Osteocyte (in vitro differentiated cells): ENCODE data around the gene SS18. TPM values are rescaled to one million over a fixed set of nuclear protein-coding genes. Genes with fewer than 3 reads are reported as not detected.

Experiments used
- DNase-seq: peaks from one replicate; pipeline ENCODE4 v3.0.0; 2021; ENCODE audit warnings: mixed read lengths; ENCODE audit not compliant: unreplicated experiment; ENCODE audit errors: extremely low spot score
- H3K27ac Mint-ChIP-seq: one replicate; pipeline ENCODE4 v1.8.0; 2021; ENCODE audit warnings: mild to moderate bottlenecking, mixed read lengths; ENCODE audit not compliant: unreplicated experiment
- H3K27me3 Mint-ChIP-seq: one replicate; pipeline ENCODE4 v1.8.0; 2021; ENCODE audit warnings: mixed read lengths; ENCODE audit not compliant: unreplicated experiment
- H3K36me3 Mint-ChIP-seq: one replicate; pipeline ENCODE4 v1.8.0; 2021; ENCODE audit warnings: mixed read lengths; ENCODE audit not compliant: unreplicated experiment
- H3K4me1 Mint-ChIP-seq: one replicate; pipeline ENCODE4 v1.8.0; 2021; ENCODE audit warnings: mixed read lengths; ENCODE audit not compliant: unreplicated experiment
- H3K4me3 Mint-ChIP-seq: one replicate; pipeline ENCODE4 v1.8.0; 2021; ENCODE audit warnings: mild to moderate bottlenecking, moderate library complexity, mixed read lengths; ENCODE audit not compliant: unreplicated experiment
- H3K9me3 Mint-ChIP-seq: one replicate; pipeline ENCODE4 v1.8.0; 2021; ENCODE audit warnings: mixed read lengths; ENCODE audit not compliant: unreplicated experiment
- total RNA-seq: library from RNA; stranded (reverse); gene quantifications from 2 replicates; pipeline ENCODE4 v1.2.1, GENCODE V29; 2021
- TF ChIP-seq, protein P1 (sequence below): fragments of 200-600 bp; sonication (generic); IDR thresholded peaks from 2 replicates; pipeline ENCODE4 v1.5.0; 2021; ENCODE audit warnings: antibody characterized with exemption, mild to moderate bottlenecking, moderate library complexity

SS18 gene
- total RNA-seq, 1 donor from 2014 or later: 98.7 TPM

DNA sequence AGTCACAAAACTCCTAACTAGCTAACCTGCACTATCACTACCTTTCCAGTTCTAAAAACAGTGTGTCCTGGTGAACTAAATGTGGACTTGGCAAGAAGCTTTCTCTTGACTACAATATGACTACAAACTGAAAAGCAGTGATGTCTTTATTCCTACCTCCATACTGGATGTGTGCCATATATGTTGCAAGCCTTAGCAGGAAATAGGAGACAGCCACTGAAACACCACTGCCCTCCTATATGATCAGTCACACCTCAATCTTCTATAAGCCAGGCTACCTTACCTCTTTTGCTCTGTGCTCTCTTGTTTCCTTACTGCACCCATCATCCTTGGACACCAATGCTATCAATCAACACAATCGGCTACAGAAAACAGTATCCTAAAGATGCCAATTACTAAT, 34.1 kb downstream of the SS18 start:
- Mint-ChIP-seq H3K36me3 (peaks cover 41% of the 10 kb centered on the region), H3K27ac (no peak overlapping the region), H3K4me3 (no peak overlapping the region), H3K4me1 (peaks cover 9% of the 10 kb centered on the region), H3K9me3 (no peaks in the 10 kb centered on the region), H3K27me3 (no peaks in the 10 kb centered on the region)
- DNase-seq: no peak
- TF ChIP-seq, protein P1, sequence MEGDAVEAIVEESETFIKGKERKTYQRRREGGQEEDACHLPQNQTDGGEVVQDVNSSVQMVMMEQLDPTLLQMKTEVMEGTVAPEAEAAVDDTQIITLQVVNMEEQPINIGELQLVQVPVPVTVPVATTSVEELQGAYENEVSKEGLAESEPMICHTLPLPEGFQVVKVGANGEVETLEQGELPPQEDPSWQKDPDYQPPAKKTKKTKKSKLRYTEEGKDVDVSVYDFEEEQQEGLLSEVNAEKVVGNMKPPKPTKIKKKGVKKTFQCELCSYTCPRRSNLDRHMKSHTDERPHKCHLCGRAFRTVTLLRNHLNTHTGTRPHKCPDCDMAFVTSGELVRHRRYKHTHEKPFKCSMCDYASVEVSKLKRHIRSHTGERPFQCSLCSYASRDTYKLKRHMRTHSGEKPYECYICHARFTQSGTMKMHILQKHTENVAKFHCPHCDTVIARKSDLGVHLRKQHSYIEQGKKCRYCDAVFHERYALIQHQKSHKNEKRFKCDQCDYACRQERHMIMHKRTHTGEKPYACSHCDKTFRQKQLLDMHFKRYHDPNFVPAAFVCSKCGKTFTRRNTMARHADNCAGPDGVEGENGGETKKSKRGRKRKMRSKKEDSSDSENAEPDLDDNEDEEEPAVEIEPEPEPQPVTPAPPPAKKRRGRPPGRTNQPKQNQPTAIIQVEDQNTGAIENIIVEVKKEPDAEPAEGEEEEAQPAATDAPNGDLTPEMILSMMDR: no peak

DNA sequence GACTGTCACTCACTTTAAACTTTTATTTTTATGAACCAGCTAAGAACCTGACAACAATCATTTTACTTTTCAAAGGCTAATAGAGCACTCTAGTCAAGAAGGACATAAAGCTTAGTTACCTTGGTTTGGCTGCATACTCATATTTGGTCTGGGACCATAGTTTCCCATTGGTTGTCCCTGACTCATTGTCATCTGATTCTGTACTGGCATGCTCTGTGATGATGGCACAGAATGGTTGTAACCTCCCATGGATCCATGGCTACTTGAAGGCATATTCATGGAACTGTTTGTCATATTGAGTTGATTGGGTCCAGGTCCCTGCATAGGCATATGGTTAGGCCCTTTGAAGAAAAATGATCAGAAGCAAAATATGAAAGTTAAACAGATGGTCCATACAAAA, 37.9 kb downstream of the SS18 start:
- Mint-ChIP-seq H3K4me3 (no peak overlapping the region), H3K27me3 (no peaks in the 10 kb centered on the region), H3K4me1 (peaks cover 1% of the 10 kb centered on the region), H3K27ac (no peak overlapping the region), H3K9me3 (no peaks in the 10 kb centered on the region), H3K36me3 (peaks cover 28% of the 10 kb centered on the region)
- no peak for DNase-seq
- TF ChIP-seq, protein P1: no peak

DNA sequence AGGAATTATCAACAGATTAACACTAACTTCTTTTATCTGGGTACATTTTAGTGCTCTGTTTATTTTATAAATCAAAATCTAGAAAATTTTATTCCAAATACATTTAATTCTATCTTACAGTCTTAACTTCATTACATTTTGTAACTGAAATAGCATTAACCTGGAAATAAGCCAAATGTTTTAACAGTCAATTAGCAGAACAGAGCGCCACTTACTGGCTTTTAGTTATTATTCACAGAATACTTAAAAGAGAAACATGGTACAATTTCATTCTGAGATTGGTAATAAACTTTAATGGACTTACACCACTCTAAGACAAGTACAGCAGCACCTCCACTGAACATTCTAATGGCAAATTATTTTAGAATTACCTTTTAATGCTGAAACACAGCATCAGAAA, 38.6 kb downstream of the SS18 start:
- Mint-ChIP-seq H3K9me3 (no peaks in the 10 kb centered on the region), H3K4me1 (no peaks in the 10 kb centered on the region), H3K36me3 (peaks cover 26% of the 10 kb centered on the region), H3K27me3 (no peaks in the 10 kb centered on the region), H3K4me3 (no peak overlapping the region), H3K27ac (no peak overlapping the region)
- TF ChIP-seq, protein P1: no peak
- DNase-seq: no peak

DNA sequence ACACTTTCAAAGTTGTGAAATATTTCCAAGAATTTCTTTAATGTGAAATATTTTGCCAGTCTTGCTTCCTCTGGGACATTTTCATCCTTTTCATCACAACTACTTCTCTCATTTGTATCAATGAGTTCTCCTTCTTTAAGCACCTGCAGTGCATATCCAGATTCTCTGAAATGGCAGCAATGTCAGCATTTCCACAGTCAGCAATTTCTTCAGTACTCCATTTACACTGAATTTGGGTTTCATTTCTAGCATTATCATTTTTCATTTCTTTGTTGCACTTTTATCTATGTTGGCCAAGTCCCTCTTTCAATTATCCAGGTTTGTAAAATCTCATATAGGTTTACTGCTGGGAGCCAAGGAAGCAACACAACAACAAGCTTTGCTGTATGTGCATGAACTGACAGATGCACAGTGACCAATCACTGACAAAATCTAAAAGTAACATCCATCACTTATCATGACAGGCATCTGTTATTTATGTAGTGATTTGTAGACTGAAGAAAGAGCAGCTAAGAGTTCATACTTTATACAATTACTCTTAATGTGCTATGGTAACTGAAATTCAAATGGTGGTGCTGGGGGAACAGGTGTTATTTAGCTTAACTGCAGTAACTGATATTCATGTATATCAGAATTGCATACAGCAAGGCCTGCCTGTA, 43.9 kb downstream of the SS18 start:
- H3K9me3 Mint-ChIP-seq: no peaks in the 10 kb centered on the region
- DNase-seq: no peak
- peaks cover 2% of the 10 kb centered on the region for H3K4me1 Mint-ChIP-seq
- H3K27ac Mint-ChIP-seq: no peak overlapping the region
- no peaks in the 10 kb centered on the region for H3K27me3 Mint-ChIP-seq
- peaks cover 20% of the 10 kb centered on the region for H3K36me3 Mint-ChIP-seq
- H3K4me3 Mint-ChIP-seq: no peak overlapping the region
- TF ChIP-seq, protein P1: no peak

DNA sequence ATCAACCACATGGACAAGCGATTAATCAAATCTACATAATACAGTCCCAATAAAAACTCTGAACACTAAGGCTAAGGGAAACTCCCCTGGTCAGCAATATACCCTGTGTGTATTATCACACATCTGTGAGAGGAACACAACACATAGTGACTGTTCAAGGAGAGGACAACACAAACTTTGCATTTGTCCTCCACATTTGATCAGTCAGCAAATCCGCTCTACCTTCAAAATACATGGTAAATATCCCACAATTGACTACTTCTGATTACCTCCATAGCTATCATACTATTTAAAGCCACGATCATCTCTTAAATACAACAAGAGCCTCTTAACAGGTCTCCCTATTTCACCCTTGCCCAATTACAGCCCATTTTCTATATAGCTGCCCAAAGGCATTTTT, 45.6 kb downstream of the SS18 start:
- H3K4me1 Mint-ChIP-seq: peaks cover 2% of the 10 kb centered on the region

More for the DNA sequence above, 45.6 kb downstream of the SS18 start:
- H3K9me3 Mint-ChIP-seq: no peaks in the 10 kb centered on the region
- H3K36me3 Mint-ChIP-seq: peaks cover 16% of the 10 kb centered on the region
- no peak overlapping the region for H3K4me3 Mint-ChIP-seq
- DNase-seq: no peak
- H3K27ac Mint-ChIP-seq: no peak overlapping the region
- TF ChIP-seq, protein P1: no peak
- no peaks in the 10 kb centered on the region for H3K27me3 Mint-ChIP-seq
